ENCODE measurements around the gene HPGD.

GRCh38 chr4:174460684-174461083, 61.6 kb downstream of the HPGD start:
- TF ChIP-seq CTCF (IDR thresholded peaks at IDR 0.05): no peak
- TF ChIP-seq SIN3A (IDR thresholded peaks at IDR 0.05; ENCODE audit: borderline replicate concordance, insufficient read depth, low read depth, low read length): no peak
- no peak for TF ChIP-seq REST (IDR thresholded peaks at IDR 0.05; ENCODE audit: insufficient read depth in 1 of 2, low read depth in 2 of 2, low read length in 1 of 2)
- no peak for TF ChIP-seq TCF7L2 (IDR thresholded peaks at IDR 0.05; ENCODE audit: low read depth, low read length)
- no peak for TF ChIP-seq POLR2AphosphoS5 (IDR thresholded peaks at IDR 0.05; ENCODE audit: low read depth, low read length)

All from Panc1 (cell line).